Esophagus muscularis mucosa (tissue), 4 donors: ENCODE results near the gene BRI3BP. TPM values are rescaled to one million over a fixed set of nuclear protein-coding genes. Genes with fewer than 3 reads are reported as not detected.

Source experiments
- DNase-seq: peaks from one replicate; pipeline ENCODE4 v3.0.0-alpha.2; 2017; ENCODE audit errors: extremely low spot score
- H3K27ac ChIP-seq, 4 donors: fragments of 200-600 bp; sonication (generic); replicated peaks in 1 of 4; 1 replicate in 3 of 4; 2 replicates in 1 of 4; pipeline ENCODE4 v1.5.1; 2016 to 2019; ENCODE audit warnings: mild to moderate bottlenecking in 1 of 4
- H3K27me3 ChIP-seq, 4 donors: fragments of 200-600 bp; sonication (generic); one replicate each; pipeline versions ENCODE4 v1.5.1 to v1.6.0; 2016 to 2019
- H3K36me3 ChIP-seq, 4 donors: fragments of 200-600 bp; sonication (generic); one replicate each; pipeline ENCODE4 v1.5.1; 2016 to 2019
- H3K4me1 ChIP-seq, 4 donors: fragments of 200-600 bp; sonication (generic); one replicate each; pipeline ENCODE4 v1.5.1; 2016 to 2019
- H3K4me3 ChIP-seq, 4 donors: fragments of 200-600 bp; sonication (generic); 1 replicate in 2 of 4; 2 replicates in 2 of 4; pipeline ENCODE4 v1.5.1; 2016 to 2019; ENCODE audit warnings: mild to moderate bottlenecking in 4 of 4, moderate library complexity in 1 of 4
- H3K9me3 ChIP-seq, 4 donors: fragments of 200-600 bp; sonication (generic); 1 replicate in 3 of 4; 2 replicates in 1 of 4; pipeline ENCODE4 v1.5.1; 2016 to 2019
- EP300 ChIP-seq: sonication (generic); formaldehyde crosslinking; IDR thresholded peaks from one replicate; pipeline ENCODE4 v1.6.1; 2017; ENCODE audit warnings: antibody characterized with exemption
- POLR2A ChIP-seq: fragments of 450-650 bp; IDR thresholded peaks from one replicate; pipeline ENCODE4 v1.6.1; 2017; ENCODE audit warnings: antibody characterized with exemption, moderate library complexity, mild to moderate bottlenecking, low read depth
- POLR2AphosphoS5 ChIP-seq, 2 donors: sonication (generic); formaldehyde crosslinking; IDR thresholded peaks; one replicate each; pipeline ENCODE4 v1.6.1; 2017; ENCODE audit warnings: antibody characterized with exemption in 2 of 2
- WGBS: methylation state at CpG from one replicate; pipeline ENCODE4 v1.1.5; 2018; 5-methylcytosine and 5-hydroxymethylcytosine counted together
- intact Hi-C: fragments of 100-400 bp; cut with DNase I; formaldehyde crosslinking; loops from one replicate; pipeline ENCODE4 v1.15.1; 2023
- total RNA-seq, 4 donors: library from RNA; depleted of rRNA; stranded (reverse); fragments of >200 nt; gene quantifications; one replicate each; pipeline versions ENCODE4 v1.1.0 to v1.2.1, GENCODE V29; 2016
- TF ChIP-seq, protein P1 (sequence below), 3 experiments: fragments of 200-600 bp in 2 of 3; fragments of 450-650 bp in 1 of 3; sonication (generic) in 2 of 3; IDR thresholded peaks; one replicate each; pipeline ENCODE4 v1.5.1; 2017 to 2019; ENCODE audit warnings: antibody characterized with exemption in 3 of 3, mild to moderate bottlenecking in 2 of 3, moderate library complexity in 1 of 3

Gene BRI3BP
- total RNA-seq, 4 donors from 2014 or later = 2.2 to 3.3 (median 2.5) TPM

- no peaks in the 10 kb centered on the region for H3K9me3 ChIP-seq
- WGBS = 92% methylated on average over 4 of the region's 4 CpGs
- TF ChIP-seq, protein P1, sequence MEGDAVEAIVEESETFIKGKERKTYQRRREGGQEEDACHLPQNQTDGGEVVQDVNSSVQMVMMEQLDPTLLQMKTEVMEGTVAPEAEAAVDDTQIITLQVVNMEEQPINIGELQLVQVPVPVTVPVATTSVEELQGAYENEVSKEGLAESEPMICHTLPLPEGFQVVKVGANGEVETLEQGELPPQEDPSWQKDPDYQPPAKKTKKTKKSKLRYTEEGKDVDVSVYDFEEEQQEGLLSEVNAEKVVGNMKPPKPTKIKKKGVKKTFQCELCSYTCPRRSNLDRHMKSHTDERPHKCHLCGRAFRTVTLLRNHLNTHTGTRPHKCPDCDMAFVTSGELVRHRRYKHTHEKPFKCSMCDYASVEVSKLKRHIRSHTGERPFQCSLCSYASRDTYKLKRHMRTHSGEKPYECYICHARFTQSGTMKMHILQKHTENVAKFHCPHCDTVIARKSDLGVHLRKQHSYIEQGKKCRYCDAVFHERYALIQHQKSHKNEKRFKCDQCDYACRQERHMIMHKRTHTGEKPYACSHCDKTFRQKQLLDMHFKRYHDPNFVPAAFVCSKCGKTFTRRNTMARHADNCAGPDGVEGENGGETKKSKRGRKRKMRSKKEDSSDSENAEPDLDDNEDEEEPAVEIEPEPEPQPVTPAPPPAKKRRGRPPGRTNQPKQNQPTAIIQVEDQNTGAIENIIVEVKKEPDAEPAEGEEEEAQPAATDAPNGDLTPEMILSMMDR (IDR thresholded peaks at IDR 0.05) = no peak
- TF ChIP-seq POLR2AphosphoS5 (IDR thresholded peaks at IDR 0.05) (no peak), EP300 (no peak), POLR2A (no peak)
- no peak overlapping the region for H3K27ac ChIP-seq
- H3K36me3 ChIP-seq = peaks cover 47 to 99% (median 94%) of the 10 kb centered on the region in 4 donors
- no peaks in the 10 kb centered on the region for H3K4me1 ChIP-seq
- no peak for DNase-seq
- intact Hi-C loops = no loop called here
- H3K27me3 ChIP-seq = no peaks in the 10 kb centered on the region
- no peak overlapping the region for H3K4me3 ChIP-seq
These were observed 38.7 kb upstream of the BRI3BP start for GRCh38 chr12:124954771-124955170.

DNA sequence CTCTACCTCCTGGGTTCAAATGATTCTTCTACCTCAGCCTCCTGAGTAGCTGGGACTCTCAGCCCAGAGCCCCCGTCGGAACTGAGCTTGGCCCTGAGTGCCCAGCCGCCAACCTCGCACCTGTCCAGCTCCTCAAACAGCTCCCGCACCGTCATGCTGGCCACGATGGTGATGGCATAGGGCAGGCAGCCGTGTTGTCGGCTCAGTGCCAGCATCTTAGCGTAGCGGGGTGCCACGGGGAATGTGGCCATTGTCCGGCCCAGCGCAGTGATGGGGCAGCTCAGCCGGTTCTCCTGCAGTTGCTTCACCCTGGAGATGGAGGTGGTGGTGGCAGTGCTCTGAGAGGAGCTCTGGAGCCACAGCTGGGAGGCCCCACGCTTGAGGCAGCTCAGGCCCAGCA, 36.9 kb upstream of the BRI3BP start:
- Histone ChIP-seq H3K4me1 (no peaks in the 10 kb centered on the region), H3K36me3 (peaks cover 44 to 99% (median 90%) of the 10 kb centered on the region in 4 donors), H3K4me3 (no peak overlapping the region), H3K27ac (no peak overlapping the region), H3K9me3 (no peaks in the 10 kb centered on the region), H3K27me3 (no peaks in the 10 kb centered on the region)
- no peak for DNase-seq
- intact Hi-C loops = no loop called here
- WGBS = 97% methylated on average over 16 of the region's 16 CpGs
- no peak for TF ChIP-seq EP300
- no peak for TF ChIP-seq POLR2A
- TF ChIP-seq POLR2AphosphoS5 (IDR thresholded peaks at IDR 0.05) = no peak
- TF ChIP-seq, protein P1 (IDR thresholded peaks at IDR 0.05) = no peak

- Histone ChIP-seq H3K27me3 (no peaks in the 10 kb centered on the region), H3K4me3 (no peak overlapping the region), H3K4me1 (no peaks in the 10 kb centered on the region), H3K9me3 (no peaks in the 10 kb centered on the region), H3K27ac (no peak overlapping the region), H3K36me3 (peaks cover 52 to 99% (median 82%) of the 10 kb centered on the region in 4 donors)
- TF ChIP-seq POLR2A = no peak
- TF ChIP-seq, protein P1 (IDR thresholded peaks at IDR 0.05) = no peak
- no peak for TF ChIP-seq POLR2AphosphoS5 (IDR thresholded peaks at IDR 0.05)
- no peak for TF ChIP-seq EP300
- WGBS = 83% methylated on average over 29 of the region's 29 CpGs
- intact Hi-C loops = no loop called here
- no peak for DNase-seq
These were observed 32.4 kb upstream of the BRI3BP start for GRCh38 chr12:124961055-124961454.

DNA sequence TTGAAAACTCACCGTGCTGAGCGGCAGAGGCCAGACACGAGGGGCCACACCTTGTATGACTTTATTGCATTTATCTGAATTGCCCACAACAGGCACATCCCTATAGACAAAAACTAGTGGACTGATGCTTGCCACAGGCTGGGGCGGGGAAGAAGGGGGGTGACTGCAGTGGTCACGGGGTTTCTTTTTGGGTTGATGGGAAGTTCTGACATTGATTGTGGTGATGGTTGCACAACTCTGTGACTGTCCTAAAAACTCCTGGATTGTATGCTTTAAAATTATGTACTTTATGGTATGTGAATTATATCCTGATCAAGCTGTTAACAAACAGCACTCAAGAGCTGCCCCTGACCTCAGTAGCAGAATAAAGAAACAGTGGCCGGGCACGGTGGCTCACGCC, 30.2 kb upstream of the BRI3BP start:
- no peak for DNase-seq
- Histone ChIP-seq H3K9me3 (no peaks in the 10 kb centered on the region), H3K4me1 (no peaks in the 10 kb centered on the region), H3K27me3 (no peaks in the 10 kb centered on the region), H3K36me3 (peaks cover 57 to 99% (median 82%) of the 10 kb centered on the region in 4 donors), H3K4me3 (no peak overlapping the region), H3K27ac (no peak overlapping the region)
- TF ChIP-seq, protein P1 (IDR thresholded peaks at IDR 0.05) = no peak
- no peak for TF ChIP-seq EP300
- no peak for TF ChIP-seq POLR2A
- TF ChIP-seq POLR2AphosphoS5 (IDR thresholded peaks at IDR 0.05) = no peak
- intact Hi-C loops = no loop called here
- 90% methylated on average over 8 of the region's 8 CpGs for WGBS

GRCh38 chr12:124964251-124964650, 29.2 kb upstream of the BRI3BP start:
- intact Hi-C loops = no loop called here
- H3K36me3 ChIP-seq = peaks cover 65 to 100% (median 85%) of the 10 kb centered on the region in 4 donors
- H3K27me3 ChIP-seq = no peaks in the 10 kb centered on the region
- H3K27ac ChIP-seq = no peak overlapping the region
- no peak overlapping the region for H3K4me3 ChIP-seq
- no peak for DNase-seq
- no peaks in the 10 kb centered on the region for H3K4me1 ChIP-seq
- TF ChIP-seq POLR2AphosphoS5 (IDR thresholded peaks at IDR 0.05) = no peak
- no peak for TF ChIP-seq POLR2A
- TF ChIP-seq, protein P1 (IDR thresholded peaks at IDR 0.05) = no peak
- TF ChIP-seq EP300 = no peak
- 92% methylated on average over 22 of the region's 22 CpGs for WGBS
- no peaks in the 10 kb centered on the region for H3K9me3 ChIP-seq
